ENCODE measurements around the gene NMNAT1.

- TF ChIP-seq CTCF (IDR thresholded peaks at IDR 0.05; ENCODE audit: borderline replicate concordance, extremely low read depth, low read length, poor library complexity, severe bottlenecking) (no peak), EZH2 (IDR thresholded peaks at IDR 0.05; ENCODE audit: borderline replicate concordance, low read depth, low read length, severe bottlenecking) (no peak)
Measured at GRCh38 chr1:9929431-9930385, 13.6 kb upstream of the NMNAT1 start.

Measured in DND-41 (cell line).